Erythroblast (primary cell): ENCODE data around the gene TSPAN12.

Experiments
- DNase-seq, 2 experiments: peaks; one replicate each; lab custom pipeline; 2025; lab: John Stamatoyannopoulos, UW
- GATA1 ChIP-seq: IDR thresholded peaks from 2 replicates; pipeline ENCODE4 v1.6.1; 2011; ENCODE audit warnings: low read depth, mild to moderate bottlenecking, control low read depth, low read length, moderate library complexity
- POLR2A ChIP-seq: IDR thresholded peaks from 2 replicates; pipeline ENCODE4 v1.6.1; 2011; ENCODE audit warnings: mild to moderate bottlenecking, low read length

The TSPAN12 gene

DNA sequence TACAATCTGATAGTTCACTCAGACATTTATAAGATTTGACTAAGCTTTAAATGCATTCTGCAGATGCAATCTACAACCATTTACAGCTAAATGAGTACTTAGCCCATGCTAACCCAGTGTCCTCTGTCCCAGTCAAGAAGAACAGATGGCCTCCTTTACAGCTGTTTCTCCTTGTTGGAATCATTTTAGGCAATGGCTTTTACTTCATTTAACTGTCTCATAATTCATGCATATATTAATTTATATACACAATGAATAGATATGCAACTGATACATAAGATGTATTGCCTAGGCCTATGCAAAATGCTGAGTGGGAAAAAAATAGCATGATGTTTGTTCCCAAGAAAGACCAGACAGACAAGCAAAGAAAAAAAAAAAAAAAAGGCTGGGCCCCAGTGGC lies 82.2 kb downstream of the TSPAN12 start:
- no peak for DNase-seq
- no peak for TF ChIP-seq GATA1
- no peak for TF ChIP-seq POLR2A

DNA sequence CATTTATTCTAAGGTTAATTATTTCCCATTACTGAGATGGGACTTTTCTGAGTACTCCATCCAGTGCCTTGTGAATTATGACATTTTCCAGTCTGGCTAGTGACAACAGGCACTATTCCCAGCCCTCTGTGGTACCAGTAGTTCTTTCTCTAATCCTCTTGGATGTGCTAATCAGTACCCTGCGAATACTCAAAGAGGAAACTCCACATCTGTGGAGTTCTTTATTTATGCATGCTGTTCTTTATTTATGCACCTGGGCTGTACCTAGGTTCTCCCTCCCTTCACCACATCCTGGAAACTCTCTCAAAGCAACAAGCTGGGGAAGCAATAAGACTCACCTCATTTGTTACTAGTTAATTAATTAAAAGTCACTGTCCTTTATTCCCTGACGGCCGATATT lies 83.5 kb downstream of the TSPAN12 start:
- TF ChIP-seq GATA1, result no peak
- no peak for TF ChIP-seq POLR2A
- DNase-seq, result no peak

DNA sequence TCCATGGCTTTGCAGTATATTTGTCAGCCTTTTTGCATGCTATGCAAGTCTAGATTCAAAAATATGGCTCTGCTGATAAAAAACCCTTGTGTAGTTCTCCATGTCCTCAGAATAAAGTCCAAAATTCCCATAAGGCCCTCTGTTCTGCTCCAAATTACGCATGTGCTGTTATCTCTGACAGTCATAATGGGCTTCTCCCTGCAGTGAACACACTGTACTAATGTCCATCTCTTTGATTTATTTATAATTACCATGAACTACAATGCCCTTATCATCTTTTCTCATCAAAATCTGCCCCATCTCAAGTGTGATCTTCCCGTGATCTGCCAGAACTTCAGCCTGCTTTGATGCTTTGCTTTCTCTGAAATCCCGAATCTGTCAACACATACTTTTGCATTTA lies 87.7 kb downstream of the TSPAN12 start:
- DNase-seq, result no peak
- TF ChIP-seq POLR2A (no peak), GATA1 (no peak)

DNA sequence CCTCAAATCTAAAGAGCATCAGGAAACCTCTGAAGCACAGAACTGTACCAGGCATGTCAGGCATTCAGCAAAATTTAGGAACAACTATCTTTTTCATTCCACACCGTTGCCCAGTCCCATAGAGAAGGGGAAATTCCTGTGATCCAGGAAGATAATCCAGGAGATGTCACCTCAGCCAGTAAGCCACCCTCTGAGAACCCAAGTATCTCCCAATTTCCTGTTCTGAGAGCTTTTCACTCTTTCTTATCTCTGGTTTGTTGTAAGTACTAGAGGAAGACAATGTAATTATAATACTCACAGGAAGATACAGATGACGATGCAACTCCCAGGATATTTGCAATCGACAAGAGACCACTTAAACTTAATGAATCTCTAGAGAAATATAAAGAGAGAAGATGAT lies 97.1 kb downstream of the TSPAN12 start:
- no peak for DNase-seq
- TF ChIP-seq GATA1, result no peak
- no peak for TF ChIP-seq POLR2A

DNA sequence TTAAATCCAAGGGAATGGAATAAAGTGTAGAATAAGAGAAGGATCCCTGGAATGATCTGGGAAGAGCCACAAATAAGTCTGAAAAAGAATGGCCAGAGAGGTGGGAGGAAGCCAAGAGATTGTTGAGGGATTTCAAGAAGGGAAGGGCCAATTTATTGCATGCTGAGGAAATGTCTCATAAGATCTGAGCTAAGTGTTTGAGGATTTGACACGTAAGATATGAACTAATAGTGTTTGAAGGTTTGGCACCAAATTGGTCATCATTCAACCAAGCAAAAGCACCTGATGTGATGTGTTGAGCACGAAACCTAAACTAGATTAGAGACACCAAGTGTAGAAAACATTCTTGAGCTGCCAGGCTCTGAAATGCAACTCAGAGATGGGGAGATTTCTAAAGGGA lies 97.9 kb downstream of the TSPAN12 start:
- TF ChIP-seq GATA1, result no peak
- no peak for TF ChIP-seq POLR2A
- DNase-seq, result no peak

DNA sequence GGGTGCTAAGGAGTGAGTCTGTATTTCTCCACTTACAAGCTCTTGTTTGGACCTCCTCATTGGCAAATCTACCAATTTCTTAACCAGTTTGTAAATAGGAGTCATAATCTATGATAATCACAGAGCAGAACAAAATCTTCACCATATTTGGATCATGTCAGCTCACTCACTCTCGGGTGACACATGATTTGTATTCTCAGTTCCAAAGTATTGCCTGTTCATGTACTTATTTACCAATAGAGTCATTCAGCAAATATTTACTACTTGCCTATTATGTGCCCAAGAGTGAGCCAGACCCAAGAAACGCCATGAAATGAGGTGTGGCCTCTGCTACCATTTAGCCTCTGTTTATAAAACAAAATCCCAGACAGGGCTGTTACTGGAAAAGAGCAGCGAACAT lies 114.8 kb downstream of the TSPAN12 start:
- TF ChIP-seq POLR2A (no peak), GATA1 (no peak)
- no peak for DNase-seq

DNA sequence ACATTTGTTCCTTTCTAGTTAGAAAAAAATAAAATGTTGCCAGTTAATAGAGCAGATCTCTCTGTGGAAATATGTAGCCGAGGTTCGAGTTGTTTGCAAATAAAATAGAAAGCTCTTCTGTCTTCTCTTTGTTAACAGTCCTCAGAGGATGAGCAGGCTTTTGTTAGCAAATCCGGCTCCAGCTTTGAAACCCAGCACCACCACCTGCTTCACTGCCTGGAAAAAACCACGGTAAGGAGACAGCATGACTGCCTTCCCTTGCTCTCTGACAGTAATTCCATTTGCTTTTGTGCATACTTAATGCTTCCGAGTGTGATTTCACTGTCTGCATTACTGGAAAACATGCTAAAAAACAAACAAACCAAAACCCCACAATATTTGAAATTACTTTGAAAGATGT lies 115.6 kb downstream of the TSPAN12 start:
- no peak for TF ChIP-seq POLR2A
- TF ChIP-seq GATA1, result no peak
- DNase-seq, result no peak

DNA sequence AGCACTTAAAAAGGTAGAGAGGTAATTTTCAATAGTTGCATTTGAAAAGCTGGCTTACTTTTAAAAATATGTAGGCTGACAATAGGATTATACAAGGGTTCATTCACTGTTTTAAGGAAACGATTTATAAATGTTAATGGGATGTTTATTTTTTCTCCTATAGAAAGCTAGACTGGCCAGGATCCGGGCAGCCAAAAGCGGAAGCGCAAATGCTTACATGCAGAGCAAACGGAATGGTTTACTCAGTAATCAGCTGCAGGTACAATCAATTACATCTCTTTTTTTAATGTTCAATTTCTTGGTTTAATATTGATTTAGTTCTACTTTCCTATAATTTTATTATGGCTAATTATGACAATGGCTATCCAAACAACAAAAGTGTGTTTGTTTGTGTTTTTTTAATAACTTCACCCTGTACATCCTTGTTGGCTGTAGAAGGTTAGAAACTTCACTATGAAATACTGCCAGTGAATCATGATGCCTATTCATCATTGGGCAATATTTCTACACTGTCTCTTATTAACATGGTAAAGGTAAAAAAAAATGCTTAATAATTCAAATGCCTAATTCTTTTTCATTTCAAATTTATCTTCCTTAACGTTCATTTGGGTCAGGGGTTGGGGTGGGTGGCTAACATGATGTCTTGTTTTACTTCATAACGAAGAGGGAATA lies 116.4 kb downstream of the TSPAN12 start:
- TF ChIP-seq GATA1, result no peak
- no peak for DNase-seq

DNA sequence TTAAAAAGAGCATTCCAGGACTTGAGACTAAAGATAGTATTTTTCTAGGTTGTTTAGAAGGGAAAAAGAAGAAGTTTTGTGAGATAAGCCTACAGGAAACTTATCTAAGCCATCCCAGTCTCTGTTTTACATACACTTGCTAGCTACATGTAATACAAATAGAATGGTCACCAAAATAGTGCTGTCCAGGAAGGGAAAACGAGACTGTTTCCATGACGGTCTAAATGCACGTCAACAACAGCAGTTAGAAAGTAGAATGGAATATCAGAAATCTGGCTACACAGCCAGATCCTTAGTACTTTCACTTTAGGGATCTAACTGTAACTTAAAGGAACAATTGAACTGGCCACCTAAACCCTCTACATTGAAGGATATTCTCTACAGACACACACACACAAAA lies 117.6 kb downstream of the TSPAN12 start:
- DNase-seq, result no peak
- TF ChIP-seq GATA1 (no peak), POLR2A (no peak)

DNA sequence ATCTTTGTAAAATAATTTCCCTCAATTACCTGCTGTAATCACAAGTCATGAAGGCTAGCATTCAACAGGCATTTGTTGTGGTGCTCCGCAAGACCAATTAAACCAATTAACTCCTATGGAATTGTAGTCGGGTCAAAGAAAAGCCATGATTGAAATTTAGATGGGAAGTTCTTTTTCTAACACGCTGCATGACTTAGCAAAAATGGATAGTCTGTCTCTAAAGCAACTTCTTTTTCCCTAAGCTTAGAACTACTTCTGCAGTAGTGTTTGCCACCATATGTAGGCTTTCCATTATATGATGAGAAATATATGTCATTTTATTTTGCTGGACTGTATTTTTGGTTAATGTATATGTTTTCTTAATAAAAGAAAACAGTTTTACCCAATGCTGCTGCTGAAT lies 119.1 kb downstream of the TSPAN12 start:
- DNase-seq, result no peak
- TF ChIP-seq GATA1 (no peak), POLR2A (no peak)
